DOHH2 (cell line): ENCODE measurements around the gene CD3E.

ENCODE experiments used
- H3F3A ChIP-seq: fragments of 200-600 bp; sonication (generic), shearing (Covaris generic); 2 replicates; pipeline ENCODE4 v1.6.0; 2016; ENCODE audit warnings: antibody characterized with exemption, mild to moderate bottlenecking; ENCODE audit not compliant: control insufficient read depth, insufficient read depth
- H3K27ac ChIP-seq: fragments of 200-600 bp; sonication (generic); 2 replicates; pipeline ENCODE4 v1.5.1; 2014; ENCODE audit warnings: low read depth, mild to moderate bottlenecking, low read length, moderate library complexity
- H3K27me3 ChIP-seq: fragments of 200-600 bp; sonication (generic); 2 replicates; pipeline ENCODE4 v1.6.1; 2014; ENCODE audit warnings: mild to moderate bottlenecking, low read length, mixed read lengths; ENCODE audit not compliant: control insufficient read depth
- H3K36me3 ChIP-seq: fragments of 200-600 bp; sonication (generic); 2 replicates; pipeline ENCODE4 v1.6.1; 2014; ENCODE audit warnings: mild to moderate bottlenecking, low read length, moderate library complexity, mixed read lengths; ENCODE audit not compliant: control insufficient read depth
- H3K4me1 ChIP-seq: fragments of 200-600 bp; sonication (generic); 2 replicates; pipeline ENCODE4 v1.6.1; 2014; ENCODE audit warnings: mild to moderate bottlenecking, low read length, mixed read lengths; ENCODE audit not compliant: control insufficient read depth
- H3K4me2 ChIP-seq: fragments of 200-600 bp; sonication (generic); 2 replicates; pipeline ENCODE4 v1.6.0; 2014; ENCODE audit warnings: mild to moderate bottlenecking, low read length, moderate library complexity
- H3K4me3 ChIP-seq: fragments of 200-600 bp; sonication (generic); 2 replicates; pipeline ENCODE4 v1.5.1; 2014; ENCODE audit warnings: mild to moderate bottlenecking, low read length, mixed read lengths
- H3K79me2 ChIP-seq: fragments of 200-600 bp; sonication (generic); 2 replicates; pipeline ENCODE4 v1.6.1; 2014; ENCODE audit warnings: mild to moderate bottlenecking, low read length, mixed read lengths; ENCODE audit not compliant: control insufficient read depth
- H3K9me2 ChIP-seq: fragments of 200-600 bp; sonication (generic); replicated peaks from 2 replicates; pipeline ENCODE4 v1.6.1; 2014; ENCODE audit warnings: mild to moderate bottlenecking, low read length, mixed read lengths; ENCODE audit not compliant: control insufficient read depth
- H3K9me3 ChIP-seq: fragments of 200-600 bp; sonication (generic); 2 replicates; pipeline ENCODE4 v1.6.1; 2014; ENCODE audit warnings: antibody characterized with exemption, low read length, mixed read lengths; ENCODE audit not compliant: control insufficient read depth, insufficient read depth
- H4K20me1 ChIP-seq: fragments of 200-600 bp; sonication (generic); 2 replicates; pipeline ENCODE4 v1.6.0; 2014; ENCODE audit warnings: low read depth, mild to moderate bottlenecking, antibody characterized with exemption, low read length, moderate library complexity; ENCODE audit not compliant: control insufficient read depth, insufficient read depth
- EZH2phosphoT487 ChIP-seq: fragments of 200-600 bp; sonication (generic); IDR thresholded peaks from 2 replicates; pipeline ENCODE4 v1.6.1; 2017; ENCODE audit warnings: borderline replicate concordance, mild to moderate bottlenecking, antibody characterized with exemption, low read length, moderate library complexity, mixed read lengths
- TF ChIP-seq, protein P1 (sequence below): fragments of 200-600 bp; sonication (generic); IDR thresholded peaks from one replicate; pipeline ENCODE4 v1.5.1; 2014; ENCODE audit warnings: antibody characterized with exemption, mild to moderate bottlenecking, low read depth, low read length; ENCODE audit not compliant: poor library complexity, severe bottlenecking

Gene CD3E

DNA sequence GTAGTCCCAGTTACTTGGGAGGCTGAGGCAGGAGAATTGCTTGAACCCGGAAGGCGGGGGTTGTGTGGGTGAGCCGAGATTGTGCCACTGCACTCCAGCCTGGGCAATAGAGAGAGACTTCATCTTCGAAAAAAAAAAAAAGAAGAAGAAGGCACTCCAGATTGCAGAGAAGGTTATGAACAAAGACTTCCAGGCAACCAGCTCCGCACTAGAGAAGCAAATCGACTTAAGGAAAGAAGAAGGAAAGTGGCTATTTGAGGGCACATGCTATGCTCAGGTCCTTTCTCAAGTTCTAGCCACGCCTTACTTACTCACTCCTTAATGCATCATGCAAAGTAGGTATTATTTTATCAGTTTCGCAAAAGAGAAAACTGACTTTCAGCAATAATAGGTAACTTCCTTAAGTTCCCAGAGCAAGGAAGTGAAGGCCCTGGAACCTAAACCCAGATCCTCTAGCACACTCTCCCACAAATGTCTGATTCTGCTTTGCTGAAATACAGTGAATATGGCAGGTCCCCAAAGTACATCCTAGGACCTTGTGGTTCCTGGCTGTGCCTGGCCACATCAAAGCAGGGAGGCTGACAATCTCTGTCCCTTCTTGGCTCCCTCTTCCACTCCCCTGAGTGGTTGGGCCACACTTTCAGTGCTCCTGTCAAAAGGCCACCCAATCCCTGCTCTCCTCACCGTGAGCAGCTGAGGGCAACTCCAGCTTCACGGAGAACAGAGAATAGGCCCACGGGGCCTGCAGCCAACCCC lies 14.2 kb downstream of the CD3E start:
- TF ChIP-seq EZH2phosphoT487: no peak
- TF ChIP-seq, protein P1, sequence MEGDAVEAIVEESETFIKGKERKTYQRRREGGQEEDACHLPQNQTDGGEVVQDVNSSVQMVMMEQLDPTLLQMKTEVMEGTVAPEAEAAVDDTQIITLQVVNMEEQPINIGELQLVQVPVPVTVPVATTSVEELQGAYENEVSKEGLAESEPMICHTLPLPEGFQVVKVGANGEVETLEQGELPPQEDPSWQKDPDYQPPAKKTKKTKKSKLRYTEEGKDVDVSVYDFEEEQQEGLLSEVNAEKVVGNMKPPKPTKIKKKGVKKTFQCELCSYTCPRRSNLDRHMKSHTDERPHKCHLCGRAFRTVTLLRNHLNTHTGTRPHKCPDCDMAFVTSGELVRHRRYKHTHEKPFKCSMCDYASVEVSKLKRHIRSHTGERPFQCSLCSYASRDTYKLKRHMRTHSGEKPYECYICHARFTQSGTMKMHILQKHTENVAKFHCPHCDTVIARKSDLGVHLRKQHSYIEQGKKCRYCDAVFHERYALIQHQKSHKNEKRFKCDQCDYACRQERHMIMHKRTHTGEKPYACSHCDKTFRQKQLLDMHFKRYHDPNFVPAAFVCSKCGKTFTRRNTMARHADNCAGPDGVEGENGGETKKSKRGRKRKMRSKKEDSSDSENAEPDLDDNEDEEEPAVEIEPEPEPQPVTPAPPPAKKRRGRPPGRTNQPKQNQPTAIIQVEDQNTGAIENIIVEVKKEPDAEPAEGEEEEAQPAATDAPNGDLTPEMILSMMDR: no peak
- peaks cover 67% of the 10 kb centered on the region for H3F3A ChIP-seq
- H4K20me1 ChIP-seq: no peaks in the 10 kb centered on the region
- H3K4me2 ChIP-seq: peak overlapping the region; percentile 61
- H3K9me2 ChIP-seq: no peaks in the 10 kb centered on the region
- H3K27me3 ChIP-seq: no peaks in the 10 kb centered on the region
- H3K4me1 ChIP-seq: peaks cover 89% of the 10 kb centered on the region
- no peaks in the 10 kb centered on the region for H3K9me3 ChIP-seq
- peaks cover 4% of the 10 kb centered on the region; the same call in 1 of the 2 replicates for H3K36me3 ChIP-seq
- peak overlapping the region; percentile 100 for H3K27ac ChIP-seq
- H3K79me2 ChIP-seq: peaks cover 6% of the 10 kb centered on the region; the same call in 1 of the 2 replicates
- H3K4me3 ChIP-seq: peak overlapping the region; percentile 45

DNA sequence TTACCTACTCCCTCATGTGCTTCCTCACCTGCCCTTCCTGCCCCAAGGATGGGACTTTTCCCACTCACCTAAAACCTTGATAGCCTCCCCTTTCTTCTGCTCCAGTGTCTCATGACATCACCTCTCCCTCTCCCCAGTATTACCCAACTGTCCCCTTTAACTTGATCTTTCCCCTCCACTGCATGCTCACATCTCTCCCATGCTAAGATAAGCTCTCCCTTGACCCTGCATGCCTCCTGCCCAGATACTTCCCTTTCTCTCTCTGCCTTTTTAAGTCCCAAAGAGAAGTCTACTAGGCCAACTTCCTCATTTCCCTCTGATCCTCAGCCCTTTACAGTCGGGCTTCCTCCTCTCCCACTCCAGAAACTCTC lies 14.8 kb downstream of the CD3E start:
- H3K4me3 ChIP-seq: peak overlapping the region; percentile 45
- H3K79me2 ChIP-seq: peaks cover 5% of the 10 kb centered on the region; the same call in 1 of the 2 replicates
- H3K27ac ChIP-seq: peak overlapping the region; percentile 100
- H3K4me1 ChIP-seq: peaks cover 83% of the 10 kb centered on the region
- H3K9me2 ChIP-seq: no peaks in the 10 kb centered on the region
- no peaks in the 10 kb centered on the region for H4K20me1 ChIP-seq
- peaks cover 4% of the 10 kb centered on the region; the same call in 1 of the 2 replicates for H3K36me3 ChIP-seq
- no peaks in the 10 kb centered on the region for H3K9me3 ChIP-seq
- H3K4me2 ChIP-seq: peak overlapping the region; percentile 61
- no peak for TF ChIP-seq EZH2phosphoT487
- TF ChIP-seq, protein P1: no peak
- no peaks in the 10 kb centered on the region for H3K27me3 ChIP-seq
- H3F3A ChIP-seq: peaks cover 64% of the 10 kb centered on the region

GRCh38 chr11:118320515-118320914 lies 16.0 kb downstream of the CD3E start:
- Histone ChIP-seq H3K4me1 (peaks cover 71% of the 10 kb centered on the region), H3K4me3 (no peak overlapping the region), H3K27me3 (no peaks in the 10 kb centered on the region), H3K9me3 (no peaks in the 10 kb centered on the region), H4K20me1 (no peaks in the 10 kb centered on the region), H3K9me2 (no peaks in the 10 kb centered on the region), H3K36me3 (peaks cover 4% of the 10 kb centered on the region; the same call in 1 of the 2 replicates), H3K27ac (peak overlapping the region; percentile 100), H3F3A (peaks cover 57% of the 10 kb centered on the region), H3K79me2 (no peaks in the 10 kb centered on the region), H3K4me2 (peak overlapping the region; percentile 61)
- TF ChIP-seq EZH2phosphoT487: no peak

GRCh38 chr11:118321386-118322082 lies 17.0 kb downstream of the CD3E start:
- peaks cover 48% of the 10 kb centered on the region for H3F3A ChIP-seq
- no peak for TF ChIP-seq EZH2phosphoT487
- TF ChIP-seq, protein P1: no peak
- no peaks in the 10 kb centered on the region for H3K27me3 ChIP-seq
- H3K9me2 ChIP-seq: no peaks in the 10 kb centered on the region
- no peaks in the 10 kb centered on the region for H3K79me2 ChIP-seq
- H3K27ac ChIP-seq: peak overlapping the region; percentile 100
- H4K20me1 ChIP-seq: no peaks in the 10 kb centered on the region
- H3K4me2 ChIP-seq: peak overlapping the region; percentile 57
- H3K36me3 ChIP-seq: no peaks in the 10 kb centered on the region
- peak overlapping the region; percentile 33 for H3K4me3 ChIP-seq
- peaks cover 62% of the 10 kb centered on the region for H3K4me1 ChIP-seq
- H3K9me3 ChIP-seq: no peaks in the 10 kb centered on the region
